GM12864 (cell line): Measurements from ENCODE around the gene MRPS18A.
A peak's percentile ranks its signal among the peaks of the same experiment; 100 is the strongest.

Source experiments
- DNase-seq: peaks from one replicate; pipeline ENCODE4 v3.0.0-alpha.2; 2011; ENCODE audit warnings: low read depth
- H3K4me3 ChIP-seq: 2 replicates; pipeline ENCODE4 v1.5.1; 2011; ENCODE audit warnings: mild to moderate bottlenecking, low read depth, low read length, control low read depth
- TF ChIP-seq, protein P1 (sequence below): IDR thresholded peaks from 2 replicates; pipeline ENCODE4 v1.5.1; 2011; ENCODE audit warnings: low read depth, mild to moderate bottlenecking, moderate library complexity, low read length, control low read depth, inconsistent platforms; ENCODE audit errors: missing control alignments

The MRPS18A gene

DNA sequence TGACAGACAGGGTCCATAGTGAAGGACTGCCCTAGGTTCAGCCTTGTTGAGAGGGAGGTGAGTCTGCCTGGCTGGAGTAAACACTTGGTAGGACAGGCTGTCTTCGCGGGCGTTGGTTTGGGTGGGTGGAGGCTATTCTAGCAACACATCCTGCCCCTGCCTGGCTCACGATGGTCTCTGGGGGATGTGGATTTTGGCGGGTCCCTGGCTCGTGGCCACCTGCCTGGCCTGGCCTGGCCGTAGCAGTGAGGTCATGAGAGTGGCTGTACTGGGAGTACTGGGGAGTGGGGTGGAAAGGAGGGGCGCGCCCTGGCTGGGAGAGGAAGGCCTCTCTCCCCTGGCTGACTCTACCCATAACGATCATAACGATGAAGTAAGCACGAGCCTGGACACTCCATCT is 30.2 kb upstream of the MRPS18A start:
- no peak for DNase-seq
- H3K4me3 ChIP-seq = no peak overlapping the region
- TF ChIP-seq, protein P1, sequence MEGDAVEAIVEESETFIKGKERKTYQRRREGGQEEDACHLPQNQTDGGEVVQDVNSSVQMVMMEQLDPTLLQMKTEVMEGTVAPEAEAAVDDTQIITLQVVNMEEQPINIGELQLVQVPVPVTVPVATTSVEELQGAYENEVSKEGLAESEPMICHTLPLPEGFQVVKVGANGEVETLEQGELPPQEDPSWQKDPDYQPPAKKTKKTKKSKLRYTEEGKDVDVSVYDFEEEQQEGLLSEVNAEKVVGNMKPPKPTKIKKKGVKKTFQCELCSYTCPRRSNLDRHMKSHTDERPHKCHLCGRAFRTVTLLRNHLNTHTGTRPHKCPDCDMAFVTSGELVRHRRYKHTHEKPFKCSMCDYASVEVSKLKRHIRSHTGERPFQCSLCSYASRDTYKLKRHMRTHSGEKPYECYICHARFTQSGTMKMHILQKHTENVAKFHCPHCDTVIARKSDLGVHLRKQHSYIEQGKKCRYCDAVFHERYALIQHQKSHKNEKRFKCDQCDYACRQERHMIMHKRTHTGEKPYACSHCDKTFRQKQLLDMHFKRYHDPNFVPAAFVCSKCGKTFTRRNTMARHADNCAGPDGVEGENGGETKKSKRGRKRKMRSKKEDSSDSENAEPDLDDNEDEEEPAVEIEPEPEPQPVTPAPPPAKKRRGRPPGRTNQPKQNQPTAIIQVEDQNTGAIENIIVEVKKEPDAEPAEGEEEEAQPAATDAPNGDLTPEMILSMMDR = no peak

DNA sequence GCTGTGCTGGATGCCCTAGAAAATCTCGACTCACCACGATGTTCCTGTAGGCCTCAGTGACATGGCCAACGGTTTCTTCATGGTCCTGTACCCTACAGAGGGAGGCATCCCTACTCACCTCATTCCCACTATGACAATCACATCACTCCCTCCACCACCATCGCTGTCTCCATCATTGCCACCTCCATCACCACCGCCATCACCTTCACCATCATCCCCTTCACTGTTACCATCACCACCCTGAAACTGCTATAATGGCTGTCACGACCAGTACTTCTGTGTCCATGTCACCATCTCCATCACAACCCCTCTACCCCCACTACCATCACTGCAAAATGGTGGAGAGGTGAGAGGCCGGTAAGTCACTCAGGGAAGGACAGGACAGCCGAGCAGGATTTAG is 29.8 kb upstream of the MRPS18A start:
- TF ChIP-seq, protein P1 = no peak
- H3K4me3 ChIP-seq = no peak overlapping the region
- no peak for DNase-seq

DNA sequence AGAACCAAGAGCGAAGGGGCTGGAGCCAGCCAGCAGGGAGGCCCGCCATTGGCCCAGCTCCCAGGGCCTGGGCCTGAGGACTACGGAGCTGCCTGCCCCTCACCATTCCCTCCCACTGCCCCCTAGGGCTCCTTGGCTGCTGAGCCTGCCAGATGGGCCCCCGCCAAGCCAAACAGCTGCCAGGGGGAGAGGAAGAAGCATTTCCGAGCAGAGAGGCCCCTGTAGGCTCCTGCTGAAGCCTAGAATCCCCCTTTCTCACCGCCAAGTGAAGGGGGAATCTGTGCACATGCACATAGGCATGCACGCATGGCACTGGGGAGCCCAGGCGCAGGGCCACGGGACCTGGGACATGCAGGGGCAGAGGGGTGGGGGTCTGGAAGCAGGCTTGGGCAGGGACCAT is 28.5 kb upstream of the MRPS18A start:
- no peak overlapping the region for H3K4me3 ChIP-seq
- TF ChIP-seq, protein P1 = no peak
- DNase-seq = no peak

DNA sequence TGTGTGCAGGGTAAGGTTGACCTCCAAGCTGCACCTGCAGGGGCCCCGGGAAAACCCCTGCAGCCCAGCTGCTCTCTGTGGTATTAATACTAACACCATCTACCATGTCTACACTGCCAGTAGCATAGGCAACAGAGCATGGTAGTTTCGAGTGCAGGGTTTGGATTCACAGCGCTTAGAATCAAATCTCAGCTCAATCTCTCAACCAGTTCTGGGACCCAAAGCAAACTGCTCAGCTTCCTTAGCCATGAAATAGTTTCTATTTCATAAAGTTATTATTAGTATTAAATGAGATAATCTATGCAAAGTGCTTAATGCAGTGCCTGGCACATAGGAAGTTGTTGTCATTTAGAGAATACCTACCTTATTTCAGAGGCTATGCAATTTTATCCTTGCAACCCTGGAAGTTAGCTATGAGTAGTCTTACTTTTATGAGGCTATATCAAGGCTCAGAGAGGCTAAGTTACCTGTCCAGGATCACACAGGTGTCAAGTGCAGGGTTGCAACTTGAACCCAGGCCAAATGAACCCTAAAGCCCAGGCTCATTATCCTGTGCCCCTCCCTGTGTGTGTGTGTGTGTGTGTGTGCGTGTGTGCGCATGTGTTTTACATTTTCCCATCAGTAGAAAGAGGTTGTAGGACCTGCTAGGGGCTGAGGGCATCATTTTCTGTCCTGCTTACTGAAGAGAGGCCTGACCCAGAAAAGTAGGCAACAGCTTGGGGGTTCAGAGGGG is 27.6 kb upstream of the MRPS18A start:
- H3K4me3 ChIP-seq = no peak overlapping the region; the same call in 1 of the 2 replicates
- TF ChIP-seq, protein P1 = no peak
- peak; percentile 90 for DNase-seq

DNA sequence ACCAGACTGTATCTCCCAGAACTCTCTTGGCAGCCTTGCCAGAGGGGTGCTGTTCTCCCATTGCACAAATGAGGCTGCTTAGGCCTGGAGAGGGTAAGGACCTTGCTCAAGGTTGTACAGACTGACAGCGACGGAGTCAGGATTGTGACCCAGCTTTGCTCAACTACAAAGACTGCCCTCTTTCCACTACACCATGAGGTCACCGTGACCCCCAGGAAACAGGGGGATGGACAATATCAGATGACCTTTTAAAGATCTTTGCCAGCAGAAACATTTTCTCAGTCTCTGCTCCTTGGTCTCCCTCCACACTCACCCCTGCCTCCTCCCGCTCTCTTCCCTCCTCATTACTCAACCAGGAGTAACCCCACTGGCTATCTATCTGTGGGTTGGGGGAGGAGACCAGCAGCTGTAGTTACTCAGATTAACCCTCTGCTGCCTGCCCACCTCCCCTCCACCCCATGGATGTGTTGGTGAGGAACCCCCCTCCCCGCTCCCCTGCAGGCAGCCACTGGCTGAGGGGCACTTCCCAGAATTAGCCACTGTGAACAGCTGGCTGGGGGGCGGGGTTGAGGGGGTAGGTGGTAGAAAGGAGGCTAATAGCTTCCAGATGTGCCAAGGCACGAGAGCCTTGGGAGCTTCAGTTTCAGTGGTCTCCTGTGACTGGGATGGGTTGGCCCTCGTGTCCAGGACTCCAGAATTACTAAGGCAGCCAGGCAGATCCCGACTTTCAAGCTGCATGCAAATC is 26.9 kb upstream of the MRPS18A start:
- TF ChIP-seq, protein P1 = no peak
- DNase-seq = no peak
- peak overlapping the region; percentile 9; the same call in 1 of the 2 replicates for H3K4me3 ChIP-seq

DNA sequence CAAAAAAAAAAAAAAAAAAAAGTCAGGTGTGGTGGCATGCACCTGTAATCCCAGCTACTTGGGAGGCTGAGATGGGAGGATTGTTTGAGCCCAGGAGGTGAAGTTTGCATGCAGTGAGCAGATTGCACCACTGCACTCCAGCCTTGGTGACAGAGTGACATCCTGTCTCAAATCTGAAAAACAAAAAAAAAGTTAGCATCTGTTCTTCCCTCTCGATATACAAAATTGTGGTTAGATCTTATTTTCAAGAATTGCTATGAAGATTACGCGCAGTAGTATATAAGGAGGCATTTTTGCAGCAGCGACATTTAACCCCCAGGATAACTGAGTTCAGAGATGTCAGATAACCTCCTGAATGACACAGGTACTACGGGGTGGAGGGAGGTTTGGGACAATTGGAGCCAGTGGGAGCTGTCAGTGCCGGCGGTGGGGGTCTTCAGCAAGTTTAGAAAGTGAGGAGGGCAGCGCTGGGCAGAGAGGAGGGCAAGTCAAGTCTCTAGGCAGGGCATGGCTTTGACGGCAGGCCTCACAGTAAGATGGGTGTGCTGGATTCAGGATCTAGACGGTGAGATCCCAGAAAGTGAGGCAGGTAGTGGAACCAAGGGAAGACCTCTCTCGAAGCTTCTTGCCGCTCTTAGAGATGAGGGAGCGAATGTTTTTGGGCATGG is 26.2 kb upstream of the MRPS18A start:
- no peak for DNase-seq
- TF ChIP-seq, protein P1 = no peak
- no peak overlapping the region for H3K4me3 ChIP-seq
